ENCODE data around the gene BAZ2B. TPM values are rescaled to one million over a fixed set of nuclear protein-coding genes. Genes with fewer than 3 reads are reported as not detected.
A peak's percentile ranks its signal among the peaks of the same experiment; 100 is the strongest.

BAZ2B gene
- total RNA-seq, 2 experiments from 2014 or later = 17.9 to 18.5 TPM

DNA sequence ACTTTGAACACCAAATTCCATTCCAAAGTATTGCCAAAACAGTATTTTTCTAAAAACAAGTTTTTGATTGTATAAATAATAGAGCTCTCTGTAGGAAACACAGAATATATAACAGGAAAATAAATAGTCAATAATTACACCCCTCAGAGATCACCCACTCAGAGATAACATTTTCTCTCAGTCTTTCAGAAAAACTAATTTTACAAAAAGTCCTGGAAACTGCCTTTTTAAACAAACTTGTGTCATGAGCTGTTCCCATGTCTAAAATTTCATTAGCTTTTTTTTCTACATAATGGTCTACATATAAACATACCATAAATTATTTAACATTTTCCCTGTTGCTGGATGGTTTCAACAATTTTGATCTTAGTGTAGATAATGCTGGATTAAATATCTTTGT is 328.6 kb downstream of the BAZ2B start:
- H3K9me3 ChIP-seq (ENCODE audit: control insufficient read depth in 1 of 2, insufficient read depth in 1 of 2, low read length in 2 of 2) = no peaks in the 10 kb centered on the region
- TF ChIP-seq, protein P1, sequence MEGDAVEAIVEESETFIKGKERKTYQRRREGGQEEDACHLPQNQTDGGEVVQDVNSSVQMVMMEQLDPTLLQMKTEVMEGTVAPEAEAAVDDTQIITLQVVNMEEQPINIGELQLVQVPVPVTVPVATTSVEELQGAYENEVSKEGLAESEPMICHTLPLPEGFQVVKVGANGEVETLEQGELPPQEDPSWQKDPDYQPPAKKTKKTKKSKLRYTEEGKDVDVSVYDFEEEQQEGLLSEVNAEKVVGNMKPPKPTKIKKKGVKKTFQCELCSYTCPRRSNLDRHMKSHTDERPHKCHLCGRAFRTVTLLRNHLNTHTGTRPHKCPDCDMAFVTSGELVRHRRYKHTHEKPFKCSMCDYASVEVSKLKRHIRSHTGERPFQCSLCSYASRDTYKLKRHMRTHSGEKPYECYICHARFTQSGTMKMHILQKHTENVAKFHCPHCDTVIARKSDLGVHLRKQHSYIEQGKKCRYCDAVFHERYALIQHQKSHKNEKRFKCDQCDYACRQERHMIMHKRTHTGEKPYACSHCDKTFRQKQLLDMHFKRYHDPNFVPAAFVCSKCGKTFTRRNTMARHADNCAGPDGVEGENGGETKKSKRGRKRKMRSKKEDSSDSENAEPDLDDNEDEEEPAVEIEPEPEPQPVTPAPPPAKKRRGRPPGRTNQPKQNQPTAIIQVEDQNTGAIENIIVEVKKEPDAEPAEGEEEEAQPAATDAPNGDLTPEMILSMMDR (IDR thresholded peaks at IDR 0.05) = no peak
- Mint-ChIP-seq H3K27ac (peak overlapping the region; percentile 77), H3K36me3 (ENCODE audit: low read depth) (peaks cover 6% of the 10 kb centered on the region), H3K4me3 (peak overlapping the region; percentile 90), H3K4me1 (ENCODE audit: low read depth) (peaks cover 43% of the 10 kb centered on the region), H3K27me3 (no peaks in the 10 kb centered on the region), H3K9me3 (no peaks in the 10 kb centered on the region)
- no peak for DNase-seq
- intact Hi-C loops (cut with DNase I, micrococcal nuclease) = loop anchor here (2.0 to 10.0 kb wide), 6 partner anchors 425 to 1867 kb away; partner anchors contain the start of genes MARCHF7 (in 2 of the 2), CCDC148 (in 1 of the 2) and PKP4 (in 1 of the 2)
- H3K4me3 ChIP-seq (ENCODE audit: low read length) = no peak overlapping the region
- no peak for ATAC-seq (ENCODE audit: poor library complexity)
- peaks cover 24% of the 10 kb centered on the region for H3K4me1 ChIP-seq (ENCODE audit: insufficient read depth, low read length)
- H3K27ac ChIP-seq (ENCODE audit: low read depth in 1 of 2, low read length in 2 of 2) = no peak overlapping the region
- CTCF ChIA-PET = interaction anchor here (1.0 to 1.1 kb wide), 2 partner anchors 8 to 424 kb away, joined by 3 to 4 read pairs; partner anchors contain the start of gene MARCHF7
- H3K27me3 ChIP-seq (ENCODE audit: control insufficient read depth in 1 of 2, insufficient read depth in 2 of 2, low read length in 2 of 2) = no peaks in the 10 kb centered on the region
- H3K36me3 ChIP-seq (ENCODE audit: insufficient read depth, low read length) = no peaks in the 10 kb centered on the region
- POLR2A ChIA-PET = interaction anchor here (0.6 to 3.4 kb wide), 4 partner anchors 228 to 661 kb away, joined by 3 to 25 read pairs (median 7); partner anchors contain the start of gene MARCHF7

DNA sequence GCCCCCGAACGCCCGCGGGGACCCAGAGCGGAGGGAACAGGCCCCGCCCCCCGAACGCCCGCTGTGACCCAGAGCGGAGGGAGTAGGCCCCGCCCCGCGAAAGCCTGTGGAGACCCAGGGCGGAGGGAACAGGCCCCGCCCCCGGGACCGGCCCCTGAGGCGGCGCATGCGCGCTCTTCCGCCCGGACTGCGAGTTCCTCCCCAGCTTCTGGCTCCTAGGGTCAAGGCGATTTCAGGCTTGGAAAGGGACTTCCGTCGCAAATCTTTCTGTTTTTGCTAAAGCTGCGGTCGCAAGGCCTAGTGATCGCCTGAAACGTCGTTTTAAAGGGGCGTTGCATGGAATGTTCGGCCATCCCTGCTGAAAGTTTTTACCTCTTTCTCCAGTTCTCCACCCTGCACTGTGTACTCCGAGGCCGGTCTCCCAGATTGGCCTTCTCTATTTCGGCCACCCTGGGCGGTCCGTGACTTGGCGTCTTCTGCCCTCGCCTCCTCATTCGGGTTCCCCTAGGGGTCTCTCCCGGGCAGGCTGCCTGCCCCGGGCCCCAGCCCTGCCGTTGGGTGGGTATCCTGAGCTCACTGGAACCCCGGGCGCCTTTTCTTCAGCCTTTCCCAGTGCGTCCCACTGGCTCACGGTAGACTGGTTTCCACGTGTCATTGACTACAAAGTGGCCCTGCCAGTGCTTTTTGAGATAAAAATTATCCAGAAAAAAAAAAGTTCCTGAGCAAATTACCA is 329.5 kb downstream of the BAZ2B start:
- Mint-ChIP-seq H3K27ac (peak overlapping the region; percentile 77), H3K27me3 (no peaks in the 10 kb centered on the region), H3K4me1 (ENCODE audit: low read depth) (peaks cover 46% of the 10 kb centered on the region), H3K4me3 (peak overlapping the region; percentile 90), H3K9me3 (no peaks in the 10 kb centered on the region), H3K36me3 (ENCODE audit: low read depth) (peaks cover 12% of the 10 kb centered on the region)
- POLR2A ChIA-PET = interaction anchor here (0.6 to 3.4 kb wide), 6 partner anchors 77 to 662 kb away, joined by 3 to 25 read pairs (median 6); partner anchors contain the start of gene MARCHF7
- Histone ChIP-seq H3K4me1 (ENCODE audit: insufficient read depth, low read length) (peaks cover 24% of the 10 kb centered on the region), H3K27me3 (ENCODE audit: control insufficient read depth in 1 of 2, insufficient read depth in 2 of 2, low read length in 2 of 2) (no peaks in the 10 kb centered on the region), H3K9me3 (ENCODE audit: control insufficient read depth in 1 of 2, insufficient read depth in 1 of 2, low read length in 2 of 2) (no peaks in the 10 kb centered on the region), H3K4me3 (ENCODE audit: low read length) (peak overlapping the region; percentile 88), H3K27ac (ENCODE audit: low read depth in 1 of 2, low read length in 2 of 2) (peak overlapping the region in 1 of 2 donors; percentile 69), H3K36me3 (ENCODE audit: insufficient read depth, low read length) (no peaks in the 10 kb centered on the region)
- peak; percentile 93 to 100 (median 97) for DNase-seq
- intact Hi-C loops (cut with DNase I, micrococcal nuclease) = loop anchor here (2.0 to 10.0 kb wide), 5 partner anchors 425 to 1868 kb away; partner anchors contain the start of genes CCDC148 (in 1 of the 2), MARCHF7 (in 1 of the 2) and PKP4 (in 1 of the 2)
- TF ChIP-seq, protein P1 (IDR thresholded peaks at IDR 0.05) = no peak
- CTCF ChIA-PET = interaction anchor here (1.1 kb wide), 1 partner anchor 9 kb away, joined by 4 read pairs; no protein-coding TSS in a partner anchor
- peak; percentile 98 for ATAC-seq (ENCODE audit: poor library complexity)

DNA sequence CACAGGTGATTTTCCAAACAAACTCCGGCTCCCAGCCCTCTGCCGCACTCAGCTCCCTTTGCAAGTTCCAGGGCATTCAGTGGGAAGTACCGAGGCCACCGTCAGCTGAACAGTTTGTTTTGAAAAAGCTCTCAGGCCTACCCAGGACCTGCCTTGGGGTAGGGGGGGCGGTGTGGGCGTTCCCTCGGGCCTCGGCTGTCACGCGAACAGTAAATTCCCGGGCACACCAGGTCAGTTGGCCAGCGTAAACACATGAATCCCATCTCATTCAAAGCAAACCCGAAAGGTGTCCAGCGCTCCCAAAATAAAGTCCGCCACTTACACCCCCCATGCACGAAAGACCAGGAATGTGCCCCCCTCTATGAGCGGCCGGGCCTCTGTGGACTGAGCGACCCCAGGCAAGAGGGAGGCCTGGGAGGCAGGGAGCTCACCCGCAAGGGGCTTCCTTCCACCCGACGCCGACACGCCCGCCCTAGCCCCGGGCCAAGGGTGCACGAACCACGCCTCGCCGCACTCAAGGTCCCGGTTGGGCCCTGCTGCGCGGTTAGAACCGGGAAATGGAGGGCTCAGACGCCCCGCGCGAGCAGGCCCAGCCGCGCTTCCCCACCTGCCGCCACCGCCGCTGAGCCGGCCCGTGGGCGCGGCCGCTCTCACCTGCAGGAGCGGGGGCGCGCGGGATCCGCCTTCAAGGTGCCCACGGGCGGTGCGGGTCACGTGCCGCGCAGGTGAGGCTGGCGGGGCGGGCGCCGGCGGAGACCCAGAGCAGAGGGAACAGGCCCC is 330.2 kb downstream of the BAZ2B start, which contains the start of gene WDSUB1:
Gene WDSUB1 (minus strand): TSS at position 775 of the 780 bp plus-strand sequence. CDS start 3,634 bp downstream, outside the sequence.
- peaks cover 24% of the 10 kb centered on the region for H3K4me1 ChIP-seq (ENCODE audit: insufficient read depth, low read length)
- ChIA-PET CTCF (no interaction called here), POLR2A (interaction anchor here (1.9 to 3.4 kb wide), 3 partner anchors 76 to 426 kb away, joined by 7 to 25 read pairs (median 11); partner anchors contain the start of gene MARCHF7)
- H3K27ac Mint-ChIP-seq = peak within 1 kb of the TSS; percentile 81
- peaks cover 45% of the 10 kb centered on the region for H3K4me1 Mint-ChIP-seq (ENCODE audit: low read depth)
- H3K36me3 ChIP-seq (ENCODE audit: insufficient read depth, low read length) = peaks cover under 1% of the 10 kb centered on the region
- H3K27me3 ChIP-seq (ENCODE audit: control insufficient read depth in 1 of 2, insufficient read depth in 2 of 2, low read length in 2 of 2) = no peaks in the 10 kb centered on the region
- peak within 1 kb of the TSS; percentile 88 for H3K4me3 ChIP-seq (ENCODE audit: low read length)
- H3K9me3 Mint-ChIP-seq = no peaks in the 10 kb centered on the region
- H3K27ac ChIP-seq (ENCODE audit: low read depth in 1 of 2, low read length in 2 of 2) = peak within 1 kb of the TSS in 1 of 2 donors; percentile 69
- DNase-seq = peak in 7 of 14 experiments; percentile 4 to 64 (median 33)
- H3K9me3 ChIP-seq (ENCODE audit: control insufficient read depth in 1 of 2, insufficient read depth in 1 of 2, low read length in 2 of 2) = no peaks in the 10 kb centered on the region
- ATAC-seq (ENCODE audit: poor library complexity) = no peak
- TF ChIP-seq, protein P1 (IDR thresholded peaks at IDR 0.05) = no peak
- H3K4me3 Mint-ChIP-seq = peak within 1 kb of the TSS; percentile 90
- no peaks in the 10 kb centered on the region for H3K27me3 Mint-ChIP-seq
- intact Hi-C loops (cut with DNase I, micrococcal nuclease) = loop anchor here (2.0 to 10.0 kb wide), 5 partner anchors 426 to 1869 kb away; partner anchors contain the start of genes CCDC148 (in 1 of the 2), MARCHF7 (in 1 of the 2) and PKP4 (in 1 of the 2)
- H3K36me3 Mint-ChIP-seq (ENCODE audit: low read depth) = peaks cover 19% of the 10 kb centered on the region
